HCT116 (cell line): ENCODE measurements around the gene PXDN. TPM values are rescaled to one million over a fixed set of nuclear protein-coding genes. Genes with fewer than 3 reads are reported as not detected.

ENCODE experiments used
- ATAC-seq: fragments of 200-7000 bp; cut with Tn5 transposase; 2 replicates; pipeline ENCODE4 v1.9.1; 2020; ENCODE audit warnings: mild to moderate bottlenecking, moderate library complexity
- BruUV-seq: library from RNA; stranded (reverse); fragments of 400-500 nt; replicated peaks from 2 replicates; lab custom pipeline; 2021; lab: Mats Ljungman, UMichigan
- CTCF ChIA-PET: fragments of 300-600 bp; sonication (Branson Sonifier 250); formaldehyde crosslinking; loops from one replicate; lab custom pipeline; 2021; ENCODE audit warnings: antibody characterized with exemption; lab: Charles Lee
- POLR2A ChIA-PET: fragments of 300-600, 350-600 bp; sonication (Branson Sonifier 250); formaldehyde crosslinking; loops from one replicate; lab custom pipeline; 2021; ENCODE audit warnings: antibody characterized with exemption; lab: Charles Lee
- RAD21 ChIA-PET, 2 experiments: fragments of 300-600 bp; sonication (Branson Sonifier 250); formaldehyde crosslinking; loops; one replicate each; lab custom pipeline; 2023; ENCODE audit warnings: low total read pairs in 2 of 2; ENCODE audit not compliant: uncharacterized antibody in 2 of 2, unreplicated experiment in 2 of 2, low non-redundant PET in 1 of 2; lab: Charles Lee
- DNase-seq: peaks from one replicate; pipeline ENCODE4 v3.0.0-alpha.2; 2010; ENCODE audit warnings: low read depth, low spot score
- H2AFZ ChIP-seq: fragments of 200-600 bp; shearing (Covaris generic), sonication (generic); 2 replicates; pipeline ENCODE4 v1.6.1; 2017; ENCODE audit warnings: low read depth, mixed run types, mixed read lengths, antibody characterized with exemption, low read length; ENCODE audit not compliant: poor library complexity, severe bottlenecking
- H3K27ac ChIP-seq: 2 replicates; pipeline ENCODE4 v1.5.1; 2012; ENCODE audit warnings: low read depth, low read length
- H3K27me3 ChIP-seq: fragments of 200-600 bp; sonication (generic); 2 replicates; pipeline ENCODE4 v1.6.1; 2016; ENCODE audit warnings: mixed run types, low read length, mixed read lengths; ENCODE audit not compliant: insufficient read depth
- H3K36me3 ChIP-seq, 2 experiments: fragments of 200-500 bp in 1 of 2; fragments of 200-600 bp in 1 of 2; sonication (Bioruptor generic) in 1 of 2; sonication (generic) in 1 of 2; 2 replicates each; pipeline versions ENCODE4 v1.5.1 to v1.6.1; 2014 to 2016; ENCODE audit warnings: low read length in 2 of 2, inconsistent platforms in 1 of 2, mixed read lengths in 1 of 2, mixed run types in 1 of 2; ENCODE audit not compliant: insufficient read depth in 2 of 2, control insufficient read depth in 1 of 2
- H3K4me1 ChIP-seq, 2 experiments: fragments of 200-600 bp in 1 of 2; sonication (generic) in 1 of 2; 2 replicates each; pipeline versions ENCODE4 v1.5.1 to v1.6.1; 2012 to 2017; ENCODE audit warnings: low read length in 2 of 2, inconsistent platforms in 1 of 2, mild to moderate bottlenecking in 1 of 2, mixed read lengths in 1 of 2, mixed run types in 1 of 2, moderate library complexity in 1 of 2; ENCODE audit not compliant: insufficient read depth in 2 of 2, control insufficient read depth in 1 of 2
- H3K4me2 ChIP-seq: fragments of 200-600 bp; sonication (generic); 2 replicates; pipeline ENCODE4 v1.6.1; 2017; ENCODE audit warnings: mixed run types, low read length, mixed read lengths
- H3K4me3 ChIP-seq, 2 experiments: fragments of 200-600 bp in 1 of 2; sonication (generic) in 1 of 2; replicated peaks in 1 of 2; 2 replicates each; pipeline ENCODE4 v1.5.1; 2011 to 2016; ENCODE audit warnings: low read length in 2 of 2, control low read depth in 1 of 2, low read depth in 1 of 2, mild to moderate bottlenecking in 1 of 2, mixed read lengths in 1 of 2, mixed run types in 1 of 2
- H3K79me2 ChIP-seq: fragments of 200-600 bp; sonication (generic); 2 replicates; pipeline ENCODE4 v1.6.1; 2017; ENCODE audit warnings: mild to moderate bottlenecking, mixed run types, low read length, moderate library complexity, mixed read lengths; ENCODE audit not compliant: insufficient read depth
- H3K9ac ChIP-seq: fragments of 200-600 bp; sonication (generic); 2 replicates; pipeline ENCODE4 v1.6.1; 2016; ENCODE audit warnings: low read length, mixed read lengths
- H3K9me2 ChIP-seq: fragments of 200-600 bp; sonication (generic), shearing (Covaris generic); 2 replicates; pipeline ENCODE4 v1.6.1; 2017; ENCODE audit warnings: mixed run types, mild to moderate bottlenecking, moderate library complexity; ENCODE audit not compliant: insufficient read depth
- H3K9me3 ChIP-seq, 2 experiments: fragments of 200-500 bp in 1 of 2; fragments of 200-600 bp in 1 of 2; sonication (Bioruptor generic) in 1 of 2; sonication (generic) in 1 of 2; 2 replicates each; pipeline ENCODE4 v1.6.1; 2014 to 2017; ENCODE audit warnings: low read length in 2 of 2, mixed read lengths in 2 of 2, inconsistent platforms in 1 of 2, low read depth in 1 of 2, mild to moderate bottlenecking in 1 of 2, mixed run types in 1 of 2, moderate library complexity in 1 of 2; ENCODE audit not compliant: control insufficient read depth in 1 of 2, insufficient read depth in 1 of 2
- H4K20me1 ChIP-seq: fragments of 200-600 bp; sonication (generic), shearing (Covaris generic); 2 replicates; pipeline ENCODE4 v1.6.1; 2017; ENCODE audit warnings: mixed run types, mild to moderate bottlenecking, moderate library complexity; ENCODE audit not compliant: insufficient read depth
- CEBPB ChIP-seq: IDR thresholded peaks from 2 replicates; pipeline ENCODE4 v1.6.1; 2012; ENCODE audit warnings: low read depth
- CTCF ChIP-seq, 3 experiments: fragments of 200-600 bp in 1 of 3; sonication (generic) in 1 of 3; IDR thresholded peaks in 2 of 3; conservative IDR thresholded peaks in 1 of 3; 2 replicates each; pipeline ENCODE4 v1.5.1; 2012 to 2017; ENCODE audit warnings: low read depth in 2 of 3, low read length in 2 of 3, antibody characterized with exemption in 1 of 3, borderline replicate concordance in 1 of 3, control low read depth in 1 of 3, mild to moderate bottlenecking in 1 of 3, mixed read lengths in 1 of 3, mixed run types in 1 of 3, moderate library complexity in 1 of 3; ENCODE audit not compliant: insufficient read depth in 1 of 3
- ELF1 ChIP-seq: IDR thresholded peaks from 2 replicates; pipeline ENCODE4 v1.6.1; 2012; ENCODE audit warnings: low read depth, borderline replicate concordance
- EZH2 ChIP-seq: fragments of 200-600 bp; sonication (generic); IDR thresholded peaks from 2 replicates; pipeline ENCODE4 v1.6.1; 2017; ENCODE audit warnings: antibody characterized with exemption, mixed run types
- MAX ChIP-seq: IDR thresholded peaks from 2 replicates; pipeline ENCODE4 v1.6.1; 2012
- POLR2A ChIP-seq: IDR thresholded peaks from 2 replicates; pipeline ENCODE4 v1.7.0; 2011; ENCODE audit warnings: borderline replicate concordance; ENCODE audit not compliant: insufficient read depth, insufficient read length; ENCODE audit errors: extremely low read depth
- POLR2AphosphoS5 ChIP-seq: IDR thresholded peaks from 2 replicates; pipeline ENCODE4 v1.6.1; 2011; ENCODE audit warnings: mild to moderate bottlenecking, low read depth, low read length, moderate library complexity
- RAD21 ChIP-seq: IDR thresholded peaks from 2 replicates; pipeline ENCODE4 v1.6.1; 2012; ENCODE audit warnings: low read depth, mild to moderate bottlenecking
- REST ChIP-seq: IDR thresholded peaks from 2 replicates; pipeline ENCODE4 v1.6.1; 2012; ENCODE audit warnings: low read depth
- SIN3A ChIP-seq: IDR thresholded peaks from 2 replicates; pipeline ENCODE4 v1.6.1; 2012; ENCODE audit warnings: low read depth
- SP1 ChIP-seq: IDR thresholded peaks from 2 replicates; pipeline ENCODE4 v1.6.1; 2012; ENCODE audit warnings: low read depth
- SRF ChIP-seq: IDR thresholded peaks from 2 replicates; pipeline ENCODE4 v1.6.1; 2012; ENCODE audit warnings: low read depth
- YY1 ChIP-seq: IDR thresholded peaks from 2 replicates; pipeline ENCODE4 v1.6.1; 2011; ENCODE audit warnings: low read length, low read depth, moderate library complexity, mild to moderate bottlenecking; ENCODE audit not compliant: insufficient replicate concordance; ENCODE audit errors: extremely low read depth
- ZBTB33 ChIP-seq: IDR thresholded peaks from 2 replicates; pipeline ENCODE4 v1.6.1; 2011; ENCODE audit warnings: mild to moderate bottlenecking, low read length, moderate library complexity; ENCODE audit not compliant: insufficient replicate concordance; ENCODE audit errors: extremely low read depth
- ZFX ChIP-seq: fragments of 450-650 bp; IDR thresholded peaks from 2 replicates; pipeline ENCODE4 v1.6.1; 2017
- intact Hi-C: fragments of 100-400 bp; cut with micrococcal nuclease; formaldehyde crosslinking; loops from 2 replicates; pipeline ENCODE4 v1.10.0; 2022
- total RNA-seq: library from RNA; stranded (reverse); gene quantifications from one replicate; pipeline ENCODE4 v1.2.1, GENCODE V29; 2021; ENCODE audit not compliant: unreplicated experiment

The PXDN gene
- total RNA-seq, 1 experiment from 2014 or later: 10.7 TPM

GRCh38 chr2:1754461-1755170, 10.3 kb upstream of the PXDN start:
- intact Hi-C loops: loop anchor here (5.0 kb wide), 1 partner anchor 162 kb away; no protein-coding TSS in a partner anchor
- Histone ChIP-seq H3K79me2 (no peaks in the 10 kb centered on the region), H3K9me2 (no peaks in the 10 kb centered on the region), H3K27me3 (0 out of 2 replicates have a peak, but pooled peaks cover 3% of the 10 kb centered on the region), H3K27ac (no peak overlapping the region), H3K4me3 (no peak overlapping the region), H4K20me1 (no peaks in the 10 kb centered on the region), H3K9ac (no peak overlapping the region), H3K9me3 (no peaks in the 10 kb centered on the region), H3K4me2 (no peak overlapping the region), H2AFZ (no peak overlapping the region), H3K4me1 (no peaks in the 10 kb centered on the region; a peak in 1 of 4 replicates), H3K36me3 (no peaks in the 10 kb centered on the region)
- ChIA-PET POLR2A (no interaction called here), CTCF (no interaction called here), RAD21 (no interaction called here)
- no peak for ATAC-seq
- no peak for TF ChIP-seq ELF1
- TF ChIP-seq REST: no peak
- TF ChIP-seq RAD21: no peak
- no peak for TF ChIP-seq CEBPB
- no peak for TF ChIP-seq YY1
- TF ChIP-seq MAX: no peak
- no peak for TF ChIP-seq ZBTB33
- no peak for TF ChIP-seq SP1
- no peak for TF ChIP-seq POLR2A
- no peak for TF ChIP-seq CTCF (IDR thresholded peaks at IDR 0.05 in 2 of 3, conservative IDR thresholded peaks at IDR 0.05 in 1 of 3; ENCODE audit: borderline replicate concordance in 1 of 3, insufficient read depth in 1 of 3, low read depth in 2 of 3, low read length in 2 of 3)
- no peak for TF ChIP-seq SRF
- TF ChIP-seq ZFX: no peak
- no peak for TF ChIP-seq EZH2
- no peak for TF ChIP-seq POLR2AphosphoS5
- TF ChIP-seq SIN3A: no peak
- BruUV-seq: no TSS peak
- DNase-seq: no peak
